NCI-H748 treated with DMSO at 0.1 percent for 48 hours (cell line): Measurements from ENCODE around the gene MXD4.
"Not testable (repeated sequence)": the region's sequence is repeated elsewhere in the genome, so short reads cannot be mapped to it uniquely, and the experiment has no call there.

Source experiments
- DNase-seq: peaks from one replicate; lab custom pipeline; 2025; lab: John Stamatoyannopoulos, UW

Gene MXD4

GRCh38 chr4:2275044-2275397 is 13.1 kb upstream of the MXD4 start:
- not testable (repeated sequence) for DNase-seq

- no peak for DNase-seq
Measured at GRCh38 chr4:2274320-2275043, 12.6 kb upstream of the MXD4 start.

GRCh38 chr4:2273657-2274319 is 11.9 kb upstream of the MXD4 start:
- no peak for DNase-seq

GRCh38 chr4:2273221-2273620 is 11.3 kb upstream of the MXD4 start:
- DNase-seq = no peak

- DNase-seq = no peak
Measured at GRCh38 chr4:2272828-2273120, 10.9 kb upstream of the MXD4 start.

- DNase-seq = no peak
Measured at GRCh38 chr4:2272026-2272827, 10.3 kb upstream of the MXD4 start.

- no peak for DNase-seq
Measured at GRCh38 chr4:2271279-2272025, 9.5 kb upstream of the MXD4 start.

- no peak for DNase-seq
Measured at GRCh38 chr4:2270341-2271165, 8.6 kb upstream of the MXD4 start.

GRCh38 chr4:2269618-2270163 is 7.8 kb upstream of the MXD4 start:
- no peak for DNase-seq

- no peak for DNase-seq
Measured at GRCh38 chr4:2269206-2269531, 7.3 kb upstream of the MXD4 start.

GRCh38 chr4:2268357-2269205 is 6.7 kb upstream of the MXD4 start:
- no peak for DNase-seq

- no peak for DNase-seq
Measured at GRCh38 chr4:2267841-2268240, 5.9 kb upstream of the MXD4 start.

GRCh38 chr4:2267320-2267811 is 5.5 kb upstream of the MXD4 start:
- no peak for DNase-seq

- no peak for DNase-seq
Measured at GRCh38 chr4:2266821-2267220, 4.9 kb upstream of the MXD4 start.

- no peak for DNase-seq
Measured at GRCh38 chr4:2266181-2266580, 4.3 kb upstream of the MXD4 start.

- DNase-seq = no peak
Measured at GRCh38 chr4:2265113-2266110, 3.5 kb upstream of the MXD4 start.

GRCh38 chr4:2264481-2265041 is 2.7 kb upstream of the MXD4 start:
- DNase-seq = no peak

GRCh38 chr4:2263926-2264321 is 2.0 kb upstream of the MXD4 start:
- no peak for DNase-seq

GRCh38 chr4:2262944-2263250 is 988 bp upstream of the MXD4 start:
- DNase-seq = no peak
